Activated CD4-positive, alpha-beta T cell treated with anti-CD3 and anti-CD28 coated beads, Interleukin-2, amount 10 ng/mL, durations not matched to agents 24 days and 14 days (primary cell): ENCODE data around the gene KATNB1. TPM values are rescaled to one million over a fixed set of nuclear protein-coding genes. Genes with fewer than 3 reads are reported as not detected.
A peak's percentile ranks its signal among the peaks of the same experiment; 100 is the strongest.

Experiments used
- DNase-seq: peaks from one replicate; pipeline ENCODE4 v3.0.0; 2022
- H3K27ac Mint-ChIP-seq: one replicate; pipeline ENCODE4 v1.8.0; 2022; ENCODE audit warnings: mild to moderate bottlenecking, mixed read lengths
- H3K27me3 Mint-ChIP-seq: one replicate; pipeline ENCODE4 v1.8.0; 2022; ENCODE audit warnings: mixed read lengths
- H3K36me3 Mint-ChIP-seq: one replicate; pipeline ENCODE4 v1.8.0; 2022; ENCODE audit warnings: low read depth, mild to moderate bottlenecking, mixed read lengths
- H3K4me1 Mint-ChIP-seq: one replicate; pipeline ENCODE4 v1.8.0; 2021; ENCODE audit warnings: mixed read lengths
- H3K4me3 Mint-ChIP-seq: one replicate; pipeline ENCODE4 v1.8.0; 2022; ENCODE audit warnings: mild to moderate bottlenecking, moderate library complexity, mixed read lengths
- H3K9me3 Mint-ChIP-seq: one replicate; pipeline ENCODE4 v1.8.0; 2021; ENCODE audit warnings: mixed read lengths
- intact Hi-C: fragments of 100-400 bp; cut with micrococcal nuclease; formaldehyde crosslinking; loops from one replicate; pipeline ENCODE4 v1.15.1; 2023
- total RNA-seq: library from RNA; stranded (reverse); gene quantifications from 2 replicates; pipeline ENCODE4 v1.2.3, GENCODE V29; 2022

Gene KATNB1
- total RNA-seq, 1 donor from 2014 or later = 45.0 TPM

DNA sequence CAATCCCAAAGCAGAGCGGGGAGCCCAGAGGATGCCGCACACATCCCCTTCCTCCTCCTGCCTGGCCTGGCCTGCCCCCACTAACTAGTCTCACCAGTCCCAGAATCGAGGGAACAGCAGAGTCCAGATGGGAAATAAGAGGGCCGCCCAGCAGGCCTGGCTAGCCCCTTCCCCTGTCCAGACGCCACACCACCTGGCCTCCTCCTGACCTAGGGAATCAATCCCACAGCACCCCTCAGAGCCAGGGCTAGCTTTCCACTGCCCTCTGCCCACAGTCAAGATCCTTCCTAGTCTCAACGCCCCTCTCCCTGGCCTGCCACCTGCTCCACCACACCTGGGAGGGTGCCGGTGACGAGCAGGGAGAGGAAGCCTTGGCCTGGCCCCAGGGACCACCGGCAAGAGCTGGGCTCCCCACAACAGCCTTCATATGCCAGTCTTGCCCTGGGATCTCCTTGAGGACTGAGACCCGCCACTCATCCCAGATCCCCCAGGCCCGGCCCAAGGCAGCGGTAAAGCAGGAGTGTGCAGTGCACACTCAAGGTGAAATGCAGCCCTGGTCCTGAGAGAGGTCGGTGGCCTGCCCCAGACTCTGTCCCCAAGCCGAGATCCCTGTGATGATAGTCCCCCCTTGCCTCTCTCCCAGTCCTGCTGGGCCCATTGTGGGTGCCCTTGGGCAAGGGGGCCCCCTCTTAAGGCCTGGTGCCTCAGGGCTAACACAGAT lies 27.9 kb downstream of the KATNB1 start:
- no peak for DNase-seq
- peaks cover 3% of the 10 kb centered on the region for H3K4me1 Mint-ChIP-seq
- H3K36me3 Mint-ChIP-seq = no peaks in the 10 kb centered on the region
- intact Hi-C loops = loop anchor here (2.0 kb wide), 1 partner anchor 237 kb away; the partner anchor contains the start of genes USB1 and ZNF319
- H3K27me3 Mint-ChIP-seq = no peaks in the 10 kb centered on the region
- no peak overlapping the region for H3K27ac Mint-ChIP-seq
- H3K9me3 Mint-ChIP-seq = no peaks in the 10 kb centered on the region
- no peak overlapping the region for H3K4me3 Mint-ChIP-seq

DNA sequence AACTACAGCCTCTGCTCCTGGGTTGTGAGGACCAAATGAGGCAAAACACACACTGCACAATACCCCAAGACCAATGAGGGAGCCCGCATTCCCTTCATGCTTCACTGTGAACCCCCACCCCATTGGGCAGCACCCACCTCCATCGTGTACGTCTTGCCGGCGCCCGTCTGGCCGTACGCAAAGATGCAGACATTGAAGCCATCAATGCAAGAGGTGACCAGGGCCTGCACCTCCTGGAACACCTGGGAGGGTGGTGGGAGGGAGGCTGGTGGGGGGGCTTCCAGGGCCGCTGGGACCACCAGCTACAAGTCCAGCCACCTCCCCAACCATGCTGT lies 28.4 kb downstream of the KATNB1 start:
- Mint-ChIP-seq H3K4me1 (peaks cover 3% of the 10 kb centered on the region), H3K27me3 (no peaks in the 10 kb centered on the region), H3K9me3 (no peaks in the 10 kb centered on the region), H3K27ac (no peak overlapping the region), H3K4me3 (no peak overlapping the region), H3K36me3 (no peaks in the 10 kb centered on the region)
- DNase-seq = no peak
- intact Hi-C loops = loop anchor here (2.0 kb wide), 1 partner anchor 237 kb away; the partner anchor contains the start of genes USB1 and ZNF319

DNA sequence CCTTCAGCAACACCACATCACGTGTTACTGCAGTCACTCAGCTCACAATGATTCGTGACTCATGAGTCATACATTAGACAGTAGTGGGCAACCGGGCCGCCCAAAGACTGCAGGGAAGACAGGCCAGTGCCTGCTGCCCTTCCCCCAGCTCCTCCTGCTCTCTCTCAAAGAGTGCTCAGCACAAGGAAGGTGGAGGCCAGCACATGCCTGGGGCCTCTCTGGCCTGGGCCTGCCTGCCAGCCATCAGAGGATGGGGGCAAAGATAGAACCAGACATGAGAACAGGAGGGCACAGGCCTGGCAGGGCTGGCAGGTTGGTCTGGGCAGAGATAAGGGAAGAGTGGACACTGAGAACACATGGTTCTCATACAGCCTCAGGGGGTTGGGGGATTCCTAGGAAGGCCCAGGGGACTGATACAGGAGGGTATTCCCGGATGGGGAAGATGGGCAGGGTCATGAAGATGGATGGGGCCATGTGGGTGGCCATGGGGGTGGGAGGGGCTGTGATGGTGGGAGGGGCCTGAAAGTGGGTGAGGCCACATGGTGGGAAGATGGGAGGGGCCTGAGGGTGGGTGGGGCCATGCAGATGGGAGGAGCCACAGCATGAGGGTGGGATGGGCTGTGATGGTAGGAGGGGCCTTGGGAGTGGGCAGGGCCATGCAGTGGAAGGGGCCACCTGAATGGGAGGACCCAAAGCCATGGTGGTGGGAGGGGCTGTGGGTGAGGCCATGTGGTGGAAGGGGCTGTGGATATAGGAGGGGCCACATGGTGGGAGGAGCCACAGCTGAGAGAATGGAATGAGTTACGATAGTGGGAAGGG lies 29.0 kb downstream of the KATNB1 start:
- Mint-ChIP-seq H3K27me3 (no peaks in the 10 kb centered on the region), H3K4me3 (no peak overlapping the region), H3K9me3 (no peaks in the 10 kb centered on the region), H3K36me3 (no peaks in the 10 kb centered on the region), H3K4me1 (peaks cover 3% of the 10 kb centered on the region), H3K27ac (no peak overlapping the region)
- intact Hi-C loops = loop anchor here (2.0 kb wide), 1 partner anchor 236 kb away; the partner anchor contains the start of genes USB1 and ZNF319
- peak; percentile 74 for DNase-seq

DNA sequence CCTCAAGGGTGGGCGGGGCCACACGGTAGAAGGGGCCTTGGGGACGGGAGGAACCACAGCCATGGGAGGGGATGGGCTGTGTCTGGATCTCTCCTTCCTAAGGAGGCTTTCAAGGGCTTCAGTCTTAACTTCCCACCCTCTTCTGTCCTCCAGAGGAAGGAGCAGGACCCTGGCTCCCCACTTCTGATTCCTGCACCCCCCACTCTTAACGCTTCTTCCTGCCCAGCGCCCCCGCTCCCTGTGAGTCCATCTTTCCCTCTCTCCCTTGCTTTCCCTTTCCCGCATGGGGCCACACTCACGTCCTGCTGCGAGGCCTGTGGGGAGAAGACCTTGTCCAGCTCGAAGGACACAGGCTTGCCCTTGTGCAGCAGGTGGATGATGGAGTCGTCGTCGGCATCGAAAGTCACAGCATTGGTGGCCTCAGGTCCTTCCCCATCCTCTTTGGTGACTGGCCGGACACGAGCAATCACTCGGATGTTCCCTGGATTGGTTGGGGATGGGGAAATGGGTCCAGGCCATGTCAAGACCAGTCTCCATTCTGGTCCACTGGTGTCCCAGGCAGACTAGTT lies 29.7 kb downstream of the KATNB1 start:
- no peak for DNase-seq
- no peaks in the 10 kb centered on the region for H3K9me3 Mint-ChIP-seq
- no peak overlapping the region for H3K4me3 Mint-ChIP-seq
- H3K36me3 Mint-ChIP-seq = no peaks in the 10 kb centered on the region
- no peaks in the 10 kb centered on the region for H3K27me3 Mint-ChIP-seq
- H3K4me1 Mint-ChIP-seq = peaks cover 3% of the 10 kb centered on the region
- H3K27ac Mint-ChIP-seq = no peak overlapping the region
- intact Hi-C loops = loop anchor here (2.0 kb wide), 1 partner anchor 236 kb away; the partner anchor contains the start of genes USB1 and ZNF319

GRCh38 chr16:57766714-57767348 lies 31.3 kb downstream of the KATNB1 start:
- Mint-ChIP-seq H3K27me3 (no peaks in the 10 kb centered on the region), H3K27ac (no peak overlapping the region), H3K36me3 (no peaks in the 10 kb centered on the region), H3K4me1 (peaks cover 3% of the 10 kb centered on the region), H3K4me3 (no peak overlapping the region), H3K9me3 (no peaks in the 10 kb centered on the region)
- intact Hi-C loops = no loop called here
- no peak for DNase-seq

- H3K4me3 Mint-ChIP-seq = no peak overlapping the region
- no peak for DNase-seq
- H3K27ac Mint-ChIP-seq = no peak overlapping the region
- no peaks in the 10 kb centered on the region for H3K36me3 Mint-ChIP-seq
- H3K4me1 Mint-ChIP-seq = no peaks in the 10 kb centered on the region
- no peaks in the 10 kb centered on the region for H3K9me3 Mint-ChIP-seq
- no peaks in the 10 kb centered on the region for H3K27me3 Mint-ChIP-seq
- intact Hi-C loops = no loop called here
Observed at GRCh38 chr16:57769541-57770145, 34.1 kb downstream of the KATNB1 start.

- Mint-ChIP-seq H3K9me3 (no peaks in the 10 kb centered on the region), H3K36me3 (no peaks in the 10 kb centered on the region), H3K27me3 (no peaks in the 10 kb centered on the region), H3K4me1 (no peaks in the 10 kb centered on the region), H3K27ac (no peak overlapping the region), H3K4me3 (no peak overlapping the region)
- DNase-seq = no peak
- intact Hi-C loops = no loop called here
Observed at GRCh38 chr16:57770361-57770760, 34.8 kb downstream of the KATNB1 start.

- no peak overlapping the region for H3K27ac Mint-ChIP-seq
- H3K4me1 Mint-ChIP-seq = no peaks in the 10 kb centered on the region
- no peaks in the 10 kb centered on the region for H3K9me3 Mint-ChIP-seq
- intact Hi-C loops = no loop called here
- H3K36me3 Mint-ChIP-seq = no peaks in the 10 kb centered on the region
- no peak overlapping the region for H3K4me3 Mint-ChIP-seq
- no peaks in the 10 kb centered on the region for H3K27me3 Mint-ChIP-seq
- no peak for DNase-seq
Observed at GRCh38 chr16:57771141-57771785, 35.7 kb downstream of the KATNB1 start.

- Mint-ChIP-seq H3K4me1 (no peaks in the 10 kb centered on the region), H3K36me3 (no peaks in the 10 kb centered on the region), H3K27me3 (no peaks in the 10 kb centered on the region), H3K27ac (no peak overlapping the region), H3K9me3 (no peaks in the 10 kb centered on the region), H3K4me3 (no peak overlapping the region)
- no peak for DNase-seq
- intact Hi-C loops = no loop called here
Observed at GRCh38 chr16:57773019-57773418, 37.4 kb downstream of the KATNB1 start.

DNA sequence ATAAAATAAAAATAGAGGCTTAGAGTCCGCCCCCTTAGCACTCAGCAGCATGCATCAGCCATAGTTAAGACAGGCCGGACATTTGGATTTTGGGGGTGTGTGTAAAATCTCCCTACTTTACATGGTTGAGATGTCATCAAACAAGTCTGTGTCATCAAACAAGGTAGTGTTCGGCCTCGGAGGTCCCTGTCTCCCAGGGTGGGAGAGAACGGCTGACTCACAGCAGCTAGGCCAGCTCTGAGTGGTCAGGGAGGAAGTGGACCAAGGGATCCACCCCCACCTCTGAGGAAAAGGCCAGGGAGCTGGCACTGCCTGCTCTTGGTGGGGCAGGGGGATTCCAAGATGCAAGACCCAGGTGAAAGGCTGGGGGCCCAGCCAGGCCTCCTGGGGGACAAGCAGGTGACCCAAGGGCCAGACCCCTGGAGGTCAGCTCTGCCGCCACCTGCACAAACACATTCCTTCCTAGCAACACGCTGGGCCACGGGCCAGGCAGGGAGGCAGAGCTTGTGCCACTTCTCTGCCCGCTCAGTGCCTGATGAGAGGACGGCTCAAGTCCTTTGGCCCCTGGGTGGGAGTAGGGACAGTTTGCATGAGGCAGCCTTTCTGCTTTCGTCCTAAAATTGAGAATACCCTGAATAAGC lies 38.2 kb downstream of the KATNB1 start:
- intact Hi-C loops = no loop called here
- H3K27me3 Mint-ChIP-seq = no peaks in the 10 kb centered on the region

GRCh38 chr16:57774705-57775285 lies 39.2 kb downstream of the KATNB1 start:
- Mint-ChIP-seq H3K4me1 (no peaks in the 10 kb centered on the region), H3K27ac (no peak overlapping the region), H3K9me3 (no peaks in the 10 kb centered on the region), H3K27me3 (no peaks in the 10 kb centered on the region), H3K36me3 (no peaks in the 10 kb centered on the region), H3K4me3 (no peak overlapping the region)
- no peak for DNase-seq
- intact Hi-C loops = no loop called here

More for the DNA sequence above, 38.2 kb downstream of the KATNB1 start:
- Mint-ChIP-seq H3K36me3 (no peaks in the 10 kb centered on the region), H3K4me1 (no peaks in the 10 kb centered on the region), H3K4me3 (no peak overlapping the region), H3K9me3 (no peaks in the 10 kb centered on the region), H3K27ac (no peak overlapping the region)
- no peak for DNase-seq

DNA sequence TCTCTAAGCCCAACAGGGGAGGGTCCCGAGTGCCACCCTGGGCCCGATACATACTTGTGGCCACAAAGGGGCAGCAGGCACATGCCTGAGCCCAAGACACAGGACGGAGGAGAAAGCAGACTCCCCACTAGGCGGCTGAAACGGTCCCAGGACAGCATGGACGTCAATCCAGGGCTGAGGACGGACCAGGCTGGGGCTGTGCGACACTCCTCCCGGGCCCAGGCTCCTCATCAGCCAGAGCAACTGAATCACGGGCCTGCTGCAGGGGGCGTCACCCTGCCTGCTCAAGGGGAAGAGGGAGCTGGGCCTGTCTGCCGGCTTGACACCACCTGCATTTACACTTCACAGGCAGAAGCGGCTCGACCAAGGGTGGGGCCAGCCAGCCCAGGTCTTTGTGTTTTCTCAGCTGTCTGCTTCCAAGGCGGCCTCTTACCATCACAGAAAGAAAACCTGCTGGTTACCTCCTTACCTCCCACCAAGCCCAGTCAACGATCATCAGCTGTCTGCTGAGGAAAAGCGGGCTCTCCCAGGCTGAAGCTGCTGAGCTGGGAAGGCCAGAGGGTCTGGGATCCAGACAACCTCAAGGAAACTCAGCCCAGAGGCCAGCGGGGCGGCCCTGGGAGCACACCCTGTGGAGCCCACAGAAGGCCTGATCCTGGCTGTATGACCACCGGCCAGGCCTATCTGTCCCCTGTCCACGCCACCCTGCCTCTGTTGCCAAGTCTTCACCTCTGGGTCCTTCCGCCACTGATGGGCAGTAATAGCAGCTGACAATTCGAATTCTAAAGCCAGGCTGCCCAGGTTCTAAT lies 40.3 kb downstream of the KATNB1 start:
- Mint-ChIP-seq H3K36me3 (no peaks in the 10 kb centered on the region), H3K27ac (no peak overlapping the region), H3K9me3 (no peaks in the 10 kb centered on the region), H3K4me1 (no peaks in the 10 kb centered on the region), H3K27me3 (no peaks in the 10 kb centered on the region), H3K4me3 (no peak overlapping the region)
- no peak for DNase-seq
- intact Hi-C loops = no loop called here
